ENCODE measurements around the gene ADD3.

DNA sequence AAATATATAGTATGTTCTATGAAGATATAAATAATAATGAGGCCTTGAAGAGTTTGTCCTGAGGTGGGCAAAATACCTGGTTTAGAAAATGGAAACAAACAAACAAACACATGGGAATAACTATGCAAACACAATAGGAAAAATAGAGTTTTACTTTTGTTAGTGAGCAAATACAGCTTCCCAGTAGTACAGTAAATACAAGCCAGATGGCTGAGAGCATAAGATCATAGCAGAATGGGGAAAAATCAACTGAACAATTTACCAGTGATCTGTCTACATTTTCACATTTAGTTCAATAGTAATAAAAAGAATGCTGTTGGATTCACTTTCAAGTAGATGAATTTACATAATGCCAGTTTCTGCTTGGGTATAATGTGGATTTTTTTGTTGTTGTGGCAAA, 45.1 kb downstream of the ADD3 start:
- TF ChIP-seq, protein P1, sequence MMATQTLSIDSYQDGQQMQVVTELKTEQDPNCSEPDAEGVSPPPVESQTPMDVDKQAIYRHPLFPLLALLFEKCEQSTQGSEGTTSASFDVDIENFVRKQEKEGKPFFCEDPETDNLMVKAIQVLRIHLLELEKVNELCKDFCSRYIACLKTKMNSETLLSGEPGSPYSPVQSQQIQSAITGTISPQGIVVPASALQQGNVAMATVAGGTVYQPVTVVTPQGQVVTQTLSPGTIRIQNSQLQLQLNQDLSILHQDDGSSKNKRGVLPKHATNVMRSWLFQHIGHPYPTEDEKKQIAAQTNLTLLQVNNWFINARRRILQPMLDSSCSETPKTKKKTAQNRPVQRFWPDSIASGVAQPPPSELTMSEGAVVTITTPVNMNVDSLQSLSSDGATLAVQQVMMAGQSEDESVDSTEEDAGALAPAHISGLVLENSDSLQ (IDR thresholded peaks at IDR 0.05) = no peak
- TF ChIP-seq ELF4 (IDR thresholded peaks at IDR 0.05) (no peak), HDGF (IDR thresholded peaks at IDR 0.05; ENCODE audit: borderline replicate concordance) (no peak), ZNF384 (IDR thresholded peaks at IDR 0.05) (no peak), FOXM1 (IDR thresholded peaks at IDR 0.05; ENCODE audit: borderline replicate concordance) (no peak), FOXA1 (IDR thresholded peaks at IDR 0.05) (no peak), TARDBP (IDR thresholded peaks at IDR 0.05) (no peak), SUZ12 (IDR thresholded peaks at IDR 0.05) (no peak), SP1 (IDR thresholded peaks at IDR 0.05) (no peak), CTBP1 (IDR thresholded peaks at IDR 0.05; ENCODE audit: borderline replicate concordance) (no peak), NFRKB (IDR thresholded peaks at IDR 0.05) (no peak), LEF1 (IDR thresholded peaks at IDR 0.05; ENCODE audit: borderline replicate concordance) (no peak), BHLHE40 (IDR thresholded peaks at IDR 0.05; ENCODE audit: borderline replicate concordance) (no peak), FOXK2 (IDR thresholded peaks at IDR 0.05) (no peak)
